GM12878 (cell line): Measurements from ENCODE around the gene INPP4B. TPM values are rescaled to one million over a fixed set of nuclear protein-coding genes. Genes with fewer than 3 reads are reported as not detected.

ENCODE experiments used
- ASH2L ChIP-seq: fragments of 300-600, 200-600 bp; sonication (generic); IDR thresholded peaks from 2 replicates; pipeline ENCODE4 v1.6.1; 2017; ENCODE audit warnings: low read depth, mild to moderate bottlenecking, borderline replicate concordance
- BCL11A ChIP-seq: IDR thresholded peaks from 2 replicates; pipeline ENCODE4 v1.6.1; 2011; ENCODE audit warnings: low read depth, low read length
- CEBPZ ChIP-seq: fragments of 150-350 bp; IDR thresholded peaks from 2 replicates; pipeline ENCODE4 v1.6.1; 2016; ENCODE audit warnings: low read depth, low read length
- JUND ChIP-seq: IDR thresholded peaks from 2 replicates; pipeline ENCODE4 v1.6.1; 2012; ENCODE audit warnings: low read depth, mild to moderate bottlenecking, low read length, improper control_type of control experiment, moderate library complexity
- MXI1 ChIP-seq: fragments of 150-350 bp; IDR thresholded peaks from 2 replicates; pipeline ENCODE4 v1.6.1; 2011; ENCODE audit warnings: low read depth, mild to moderate bottlenecking, inconsistent platforms, low read length, improper control_type of control experiment
- POLR2AphosphoS5 ChIP-seq: IDR thresholded peaks from 2 replicates; pipeline ENCODE4 v1.6.1; 2011; ENCODE audit warnings: mild to moderate bottlenecking, low read length, inconsistent platforms
- POU2F2 ChIP-seq: IDR thresholded peaks from 3 replicates; pipeline ENCODE4 v1.6.1; 2011; ENCODE audit warnings: low read depth, mild to moderate bottlenecking, low read length, borderline replicate concordance
- SUZ12 ChIP-seq: fragments of 200-600 bp; sonication (generic); IDR thresholded peaks from one replicate; pipeline ENCODE4 v1.6.1; 2018; ENCODE audit warnings: antibody characterized with exemption, mild to moderate bottlenecking; ENCODE audit not compliant: unreplicated experiment
- TCF12 ChIP-seq: IDR thresholded peaks from 2 replicates; pipeline ENCODE4 v1.6.1; 2011; ENCODE audit warnings: low read depth, mild to moderate bottlenecking, low read length
- TCF3 ChIP-seq: IDR thresholded peaks from 2 replicates; pipeline ENCODE4 v1.6.1; 2012; ENCODE audit warnings: low read depth, mild to moderate bottlenecking, low read length, borderline replicate concordance; ENCODE audit not compliant: insufficient read depth
- ZNF24 ChIP-seq: fragments of 450-650 bp; IDR thresholded peaks from 2 replicates; pipeline ENCODE4 v1.6.1; 2017; ENCODE audit warnings: antibody characterized with exemption, mild to moderate bottlenecking
- polyA plus RNA-seq, 11 experiments: library from polyadenylated mRNA; depleted of rRNA in 4 of 11; unstranded in 6 of 11; stranded (reverse) in 5 of 11; fragments of >200 nt; fragmentation: Nextera tagmentation in 4 of 11; fragmentation: Illumina TruSeq in 1 of 11; extraction: Ambion mirVana in 4 of 11; extraction: Trizol in 1 of 11; gene quantifications; 1 replicate in 1 of 11; 2 replicates in 10 of 11; pipeline versions ENCODE4 v1.2.1 to v1.2.3, GENCODE V29; 2011 to 2016; ENCODE audit warnings: inconsistent platforms in 2 of 11, missing spikeins in 2 of 11, low read depth in 1 of 11
- total RNA-seq, 4 experiments: library from RNA; depleted of rRNA in 3 of 4; stranded (reverse); fragments of >200 nt in 3 of 4; fragmentation: Illumina TruSeq in 1 of 4; extraction: Trizol in 1 of 4; gene quantifications; 2 replicates each; pipeline versions ENCODE4 v1.2.1 to v1.2.3, GENCODE V29; 2013 to 2021
- TF ChIP-seq, protein P1 (sequence below): fragments of 450-650 bp; IDR thresholded peaks from 2 replicates; pipeline ENCODE4 v1.6.1; 2017; ENCODE audit warnings: mild to moderate bottlenecking, moderate library complexity

The INPP4B gene
- total and polyA plus RNA-seq, 10 of the 15 experiments (the other 5 are each of a cell fraction or from before 2014, with no cell fraction given), result 0.53 to 11.2 (median 0.95) TPM

GRCh38 chr4:142615324-142615665, 230.8 kb downstream of the INPP4B start (continued):
- TF ChIP-seq CEBPZ, result no peak
- no peak for TF ChIP-seq TCF12
- TF ChIP-seq ZNF24, result no peak
- TF ChIP-seq MXI1, result no peak
- no peak for TF ChIP-seq JUND
- TF ChIP-seq BCL11A, result no peak
- TF ChIP-seq, protein P1, sequence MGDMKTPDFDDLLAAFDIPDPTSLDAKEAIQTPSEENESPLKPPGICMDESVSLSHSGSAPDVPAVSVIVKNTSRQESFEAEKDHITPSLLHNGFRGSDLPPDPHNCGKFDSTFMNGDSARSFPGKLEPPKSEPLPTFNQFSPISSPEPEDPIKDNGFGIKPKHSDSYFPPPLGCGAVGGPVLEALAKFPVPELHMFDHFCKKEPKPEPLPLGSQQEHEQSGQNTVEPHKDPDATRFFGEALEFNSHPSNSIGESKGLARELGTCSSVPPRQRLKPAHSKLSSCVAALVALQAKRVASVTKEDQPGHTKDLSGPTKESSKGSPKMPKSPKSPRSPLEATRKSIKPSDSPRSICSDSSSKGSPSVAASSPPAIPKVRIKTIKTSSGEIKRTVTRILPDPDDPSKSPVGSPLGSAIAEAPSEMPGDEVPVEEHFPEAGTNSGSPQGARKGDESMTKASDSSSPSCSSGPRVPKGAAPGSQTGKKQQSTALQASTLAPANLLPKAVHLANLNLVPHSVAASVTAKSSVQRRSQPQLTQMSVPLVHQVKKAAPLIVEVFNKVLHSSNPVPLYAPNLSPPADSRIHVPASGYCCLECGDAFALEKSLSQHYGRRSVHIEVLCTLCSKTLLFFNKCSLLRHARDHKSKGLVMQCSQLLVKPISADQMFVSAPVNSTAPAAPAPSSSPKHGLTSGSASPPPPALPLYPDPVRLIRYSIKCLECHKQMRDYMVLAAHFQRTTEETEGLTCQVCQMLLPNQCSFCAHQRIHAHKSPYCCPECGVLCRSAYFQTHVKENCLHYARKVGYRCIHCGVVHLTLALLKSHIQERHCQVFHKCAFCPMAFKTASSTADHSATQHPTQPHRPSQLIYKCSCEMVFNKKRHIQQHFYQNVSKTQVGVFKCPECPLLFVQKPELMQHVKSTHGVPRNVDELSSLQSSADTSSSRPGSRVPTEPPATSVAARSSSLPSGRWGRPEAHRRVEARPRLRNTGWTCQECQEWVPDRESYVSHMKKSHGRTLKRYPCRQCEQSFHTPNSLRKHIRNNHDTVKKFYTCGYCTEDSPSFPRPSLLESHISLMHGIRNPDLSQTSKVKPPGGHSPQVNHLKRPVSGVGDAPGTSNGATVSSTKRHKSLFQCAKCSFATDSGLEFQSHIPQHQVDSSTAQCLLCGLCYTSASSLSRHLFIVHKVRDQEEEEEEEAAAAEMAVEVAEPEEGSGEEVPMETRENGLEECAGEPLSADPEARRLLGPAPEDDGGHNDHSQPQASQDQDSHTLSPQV, result no peak
- TF ChIP-seq TCF3, result no peak
- no peak for TF ChIP-seq POLR2AphosphoS5
- no peak for TF ChIP-seq POU2F2
- no peak for TF ChIP-seq SUZ12
- TF ChIP-seq ASH2L, result no peak
